Activated CD8-positive, alpha-beta memory T cell treated with anti-CD3 and anti-CD28 coated beads, Interleukin-2, amount 50 U/mL, for 24 hours (primary cell): Measurements from ENCODE around the gene DTX2.
"Not testable (repeated sequence)": the region's sequence is repeated elsewhere in the genome, so short reads cannot be mapped to it uniquely, and the experiment has no call there.

ENCODE experiments used
- DNase-seq: peaks from one replicate; pipeline ENCODE4 v3.0.0-alpha.2; 2020; ENCODE audit errors: extremely low read depth

DTX2 gene

DNA sequence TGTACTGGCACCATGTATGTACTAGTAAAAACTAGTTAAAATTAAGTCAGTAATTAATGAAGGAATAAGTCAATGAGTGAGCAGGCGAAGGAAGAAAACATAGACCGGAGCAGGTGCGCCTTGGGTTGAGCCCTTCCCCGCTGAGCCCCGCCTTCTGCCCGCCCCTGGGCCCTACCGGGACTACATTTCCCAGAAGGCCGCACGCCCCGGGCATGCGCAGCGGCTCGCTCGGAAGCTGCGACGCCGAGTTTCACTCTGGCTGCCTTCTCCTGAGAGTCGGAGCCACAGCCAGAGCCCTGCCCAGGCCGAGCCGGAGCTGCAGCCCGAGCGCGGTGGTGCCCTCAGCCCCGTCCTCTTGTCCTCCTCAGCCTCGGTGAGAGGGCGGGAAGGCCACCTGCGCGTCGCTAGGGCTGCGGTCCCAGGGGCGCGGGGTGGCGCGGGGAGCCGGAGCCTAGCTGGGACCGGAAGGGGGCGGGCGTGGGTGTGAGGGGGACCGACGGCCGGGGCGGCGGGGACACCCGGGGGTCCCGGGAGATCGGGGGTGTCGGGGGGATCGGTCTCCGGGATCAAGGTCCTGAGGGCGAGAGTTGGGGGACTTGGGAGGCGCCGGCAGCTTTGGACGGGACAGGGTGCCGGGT is at the start of gene DTX2:
Gene DTX2 (plus strand): TSS at position 246 of the 638 bp plus-strand sequence. CDS start 18,801 bp downstream, outside the sequence.
- DNase-seq, result not testable (repeated sequence)

DNA sequence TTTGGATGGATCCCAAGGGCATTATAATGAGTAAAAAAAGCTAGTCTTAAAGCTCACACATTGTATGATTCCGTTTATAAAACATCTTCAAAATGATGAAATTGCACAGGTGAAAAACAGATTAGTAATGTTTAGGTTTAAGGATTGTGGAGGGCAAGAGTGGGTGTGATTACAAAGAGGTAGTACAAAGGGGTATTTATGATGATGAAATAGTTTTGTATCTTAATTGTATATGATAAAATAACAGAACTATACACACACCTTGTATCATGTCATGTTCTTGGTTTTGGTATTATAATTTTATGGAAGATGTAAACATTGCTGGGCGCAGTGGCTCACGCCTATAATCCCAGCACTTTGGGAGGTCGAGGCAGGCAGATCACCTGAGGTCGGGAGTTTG is 49.3 kb upstream of the DTX2 start:
- no peak for DNase-seq

DNA sequence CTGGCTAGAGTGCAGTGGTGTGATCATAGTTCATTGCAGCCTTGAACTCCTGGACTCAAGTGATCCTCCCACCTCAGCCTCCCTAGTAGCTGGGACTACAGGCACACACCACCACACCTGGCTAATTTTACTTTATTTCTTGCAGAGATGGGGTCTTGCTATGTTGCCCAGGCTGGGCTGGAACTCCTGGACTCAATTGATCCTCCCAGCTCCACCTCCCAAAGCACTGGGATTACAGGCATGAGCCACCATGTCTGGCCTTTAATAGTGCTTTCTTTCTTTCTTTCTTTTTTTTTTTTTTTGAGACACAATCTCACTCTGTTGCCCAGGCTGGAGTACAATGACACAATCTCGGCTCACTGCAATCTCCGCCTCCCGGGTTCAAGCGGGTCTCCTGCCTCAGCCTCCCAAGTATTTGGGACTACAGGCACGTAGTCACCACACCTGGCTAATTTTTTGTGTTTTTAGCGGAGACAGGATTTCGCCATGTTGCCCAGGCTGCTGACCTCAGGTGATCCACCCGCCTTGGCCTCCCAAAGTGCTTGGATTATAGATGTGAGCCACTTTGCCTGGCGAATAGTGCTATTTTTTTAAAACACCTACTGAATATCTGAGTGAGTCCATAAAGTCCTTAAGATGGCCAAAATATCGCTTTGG is 43.7 kb upstream of the DTX2 start:
- not testable (repeated sequence) for DNase-seq

DNA sequence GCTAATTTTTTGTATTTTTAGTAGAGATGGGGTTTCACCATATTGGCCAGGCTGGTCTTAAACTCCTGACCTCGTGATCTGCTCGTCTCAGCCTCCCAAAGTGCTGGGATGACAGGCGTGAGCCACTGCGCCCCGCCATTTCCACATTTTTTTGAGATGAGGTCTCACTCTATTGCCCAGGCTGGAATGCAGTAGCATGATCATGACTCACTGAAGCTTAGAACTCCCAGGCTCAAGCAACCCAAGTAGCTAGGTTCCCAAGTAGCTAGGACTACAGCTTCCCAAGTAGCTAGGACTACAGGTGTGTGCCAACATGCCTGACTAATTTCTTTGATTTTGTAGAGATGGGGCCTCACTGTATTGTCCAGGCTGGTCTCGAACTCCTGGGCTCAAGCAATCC is 40.4 kb upstream of the DTX2 start:
- DNase-seq, result not testable (repeated sequence)

DNA sequence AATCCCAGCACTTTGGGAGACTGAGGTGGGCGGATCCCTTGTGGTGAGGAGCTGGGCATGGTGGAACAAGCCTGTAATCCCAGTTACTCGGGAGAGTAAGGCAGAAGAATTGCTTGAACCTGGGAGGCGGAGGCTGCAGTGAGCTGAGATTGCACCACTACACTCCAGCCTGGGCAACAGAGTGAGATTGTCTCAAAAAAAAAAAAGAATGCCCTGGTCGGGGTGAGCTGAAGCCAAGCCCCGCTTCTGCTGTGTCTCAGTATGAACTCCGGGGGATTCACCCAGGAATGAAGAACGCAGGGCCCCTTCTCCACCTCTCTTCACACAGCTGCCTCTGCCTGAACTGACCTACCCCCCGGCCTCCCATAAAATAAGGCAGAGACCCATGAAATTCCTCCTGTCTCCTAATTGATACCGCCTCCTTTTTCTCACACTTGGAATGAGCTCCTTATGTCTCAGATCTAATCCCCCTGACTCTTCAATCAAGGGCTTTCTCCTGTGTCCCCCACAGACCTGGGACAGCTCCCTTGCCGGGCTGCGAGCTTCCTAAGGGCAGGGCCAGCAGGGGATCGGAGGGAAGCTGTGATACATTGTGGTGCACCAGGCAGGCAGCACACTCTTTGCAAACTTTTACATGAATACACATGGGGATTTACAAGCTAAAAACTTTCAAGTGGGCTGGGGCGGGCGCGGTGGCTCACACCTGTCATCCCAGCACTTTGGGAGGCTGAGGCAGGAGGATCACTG is 37.7 kb upstream of the DTX2 start:
- DNase-seq, result no peak

DNA sequence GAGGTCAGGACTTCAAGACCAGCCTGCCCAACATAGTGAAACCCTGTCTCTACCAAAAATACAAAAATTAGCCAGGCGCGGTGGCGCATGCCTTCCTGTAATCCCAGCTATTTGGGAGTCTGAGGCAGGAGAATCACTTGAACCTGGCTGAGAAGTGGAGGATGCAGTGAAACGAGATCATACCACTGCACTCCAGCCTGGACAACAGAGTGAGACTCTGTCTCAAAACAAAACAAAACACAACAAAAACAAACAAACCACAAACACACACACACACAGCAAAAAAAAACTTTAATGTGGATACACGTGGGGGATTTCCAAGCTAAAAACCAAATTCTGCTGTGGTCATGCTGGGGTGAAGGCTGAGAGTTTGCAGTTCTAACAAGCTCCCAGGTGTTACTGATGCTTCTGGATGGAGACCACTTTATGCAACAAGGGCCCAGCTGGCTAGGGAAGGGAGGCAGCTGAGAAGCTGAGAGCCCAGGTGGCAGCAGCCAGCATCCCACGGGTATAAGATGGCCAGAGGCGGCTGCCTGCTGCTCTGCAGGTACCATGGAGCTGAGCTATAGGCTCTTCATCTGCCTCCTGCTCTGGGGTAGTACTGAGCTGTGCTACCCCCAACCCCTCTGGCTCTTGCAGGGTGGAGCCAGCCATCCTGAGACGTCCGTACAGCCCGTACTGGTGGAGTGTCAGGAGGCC is 36.9 kb upstream of the DTX2 start, which contains the start of gene ZP3:
Gene ZP3 (plus strand): TSS at position 538 of the 699 bp plus-strand sequence. CDS start 15 bp downstream, at position 553.
- no peak for DNase-seq

DNA sequence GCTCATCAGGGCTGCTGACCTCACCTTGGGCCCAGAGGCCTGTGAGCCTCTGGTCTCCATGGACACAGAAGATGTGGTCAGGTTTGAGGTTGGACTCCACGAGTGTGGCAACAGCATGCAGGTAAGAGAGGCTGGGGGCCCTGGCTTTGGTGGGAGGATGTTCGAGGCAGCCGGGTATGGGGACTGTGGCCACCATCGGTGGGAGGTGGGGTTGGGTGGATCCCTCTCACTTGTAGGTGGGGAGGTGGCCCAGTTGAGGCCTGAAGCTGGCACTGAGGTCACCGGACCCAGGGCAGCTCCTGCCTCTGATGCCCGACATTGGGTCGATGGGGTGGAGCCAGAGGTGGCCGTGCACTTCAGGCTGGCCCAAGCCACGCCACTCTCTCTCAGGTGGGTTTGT is 36.4 kb upstream of the DTX2 start:
- no peak for DNase-seq

DNA sequence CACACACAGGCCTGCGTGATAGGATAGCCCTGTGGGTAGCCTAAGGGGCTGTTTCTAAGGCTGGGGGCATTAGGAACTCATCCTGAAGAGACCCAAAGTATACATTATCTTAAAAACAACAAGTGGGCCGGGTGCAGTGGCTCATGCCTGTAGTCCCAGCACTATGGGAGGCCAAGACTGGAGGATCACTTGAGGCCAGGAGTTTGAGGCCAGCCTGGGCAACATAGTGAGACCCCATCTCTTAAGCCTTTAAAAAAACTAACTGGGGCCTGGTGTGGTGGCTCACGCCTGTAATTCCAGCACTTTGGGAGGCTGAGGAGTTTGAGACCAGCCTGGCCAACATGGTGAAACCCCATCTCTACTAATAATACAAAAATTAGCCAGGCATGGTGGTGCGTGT is 36.0 kb upstream of the DTX2 start:
- DNase-seq, result not testable (repeated sequence)

DNA sequence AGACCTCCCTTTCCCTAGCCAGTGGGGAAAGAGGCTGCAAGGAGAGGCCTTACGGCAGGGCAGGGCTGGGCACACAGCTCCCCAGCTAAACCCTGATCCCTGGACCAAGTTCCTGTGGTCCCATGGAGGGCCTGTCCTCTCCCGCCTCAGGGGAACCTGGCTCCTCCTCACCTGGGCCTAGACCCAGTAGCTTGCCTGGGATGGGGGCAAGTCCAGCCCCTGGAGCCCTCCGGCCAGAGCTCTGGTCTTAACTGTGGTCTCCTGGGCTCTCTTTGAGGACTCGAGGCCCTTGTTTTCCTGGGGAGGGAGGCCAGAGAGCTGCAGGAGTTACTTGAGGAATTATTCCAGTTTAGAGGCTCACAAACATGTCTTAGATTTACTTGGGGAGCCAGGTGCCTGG is 35.3 kb upstream of the DTX2 start:
- DNase-seq, result no peak

DNA sequence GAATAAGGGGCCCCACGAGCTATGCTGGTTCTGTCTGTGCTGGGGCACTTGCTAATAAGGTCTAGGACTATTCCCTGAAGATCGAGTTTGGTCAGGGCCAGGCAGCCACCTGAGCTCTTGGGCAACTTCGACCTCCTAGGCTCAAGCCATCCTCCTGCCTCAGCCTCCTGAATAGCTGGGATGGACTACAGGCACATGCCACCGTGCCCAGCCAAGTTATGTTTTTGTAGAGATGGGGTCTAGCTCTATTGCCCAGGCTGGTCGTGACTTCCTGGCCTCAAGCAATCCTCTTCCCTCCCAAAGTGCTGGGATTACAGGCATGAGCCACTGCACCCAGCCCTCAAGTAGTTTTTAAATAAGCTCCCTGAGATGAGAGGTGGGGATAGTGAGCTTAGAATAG is 33.9 kb upstream of the DTX2 start:
- DNase-seq, result no peak

DNA sequence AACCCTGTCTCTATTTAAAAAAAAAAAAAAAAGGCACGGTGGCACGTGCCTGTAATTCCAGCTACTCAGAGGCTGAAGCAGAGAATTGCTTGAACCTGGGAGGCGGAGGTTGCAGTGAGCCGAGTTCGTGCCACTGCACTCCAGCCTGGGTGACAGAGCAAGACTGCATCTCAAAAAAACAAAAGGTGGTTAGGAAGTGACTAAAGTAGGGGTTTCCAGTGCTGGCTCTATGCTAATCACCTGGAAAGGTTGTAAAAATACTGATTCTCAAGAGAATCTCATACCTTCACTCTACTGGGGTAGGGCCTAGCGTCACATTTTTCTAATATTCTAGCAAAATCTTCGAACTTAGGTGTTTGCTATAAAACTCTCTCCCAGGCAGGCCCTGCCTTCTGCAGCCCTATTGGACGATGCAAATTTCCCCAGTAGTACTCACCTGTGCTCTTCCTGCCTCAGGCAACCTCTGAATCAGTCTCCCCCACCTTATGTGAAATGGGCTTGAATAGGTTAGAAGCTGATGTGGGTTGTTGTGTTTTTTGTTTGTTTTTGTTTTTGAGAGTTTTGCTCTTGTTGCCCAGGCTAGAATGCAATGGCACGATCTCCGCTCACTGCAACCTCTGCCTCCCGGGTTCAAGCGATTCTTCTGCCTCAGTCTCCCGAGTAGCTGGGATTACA is 33.2 kb upstream of the DTX2 start:
- no peak for DNase-seq

DNA sequence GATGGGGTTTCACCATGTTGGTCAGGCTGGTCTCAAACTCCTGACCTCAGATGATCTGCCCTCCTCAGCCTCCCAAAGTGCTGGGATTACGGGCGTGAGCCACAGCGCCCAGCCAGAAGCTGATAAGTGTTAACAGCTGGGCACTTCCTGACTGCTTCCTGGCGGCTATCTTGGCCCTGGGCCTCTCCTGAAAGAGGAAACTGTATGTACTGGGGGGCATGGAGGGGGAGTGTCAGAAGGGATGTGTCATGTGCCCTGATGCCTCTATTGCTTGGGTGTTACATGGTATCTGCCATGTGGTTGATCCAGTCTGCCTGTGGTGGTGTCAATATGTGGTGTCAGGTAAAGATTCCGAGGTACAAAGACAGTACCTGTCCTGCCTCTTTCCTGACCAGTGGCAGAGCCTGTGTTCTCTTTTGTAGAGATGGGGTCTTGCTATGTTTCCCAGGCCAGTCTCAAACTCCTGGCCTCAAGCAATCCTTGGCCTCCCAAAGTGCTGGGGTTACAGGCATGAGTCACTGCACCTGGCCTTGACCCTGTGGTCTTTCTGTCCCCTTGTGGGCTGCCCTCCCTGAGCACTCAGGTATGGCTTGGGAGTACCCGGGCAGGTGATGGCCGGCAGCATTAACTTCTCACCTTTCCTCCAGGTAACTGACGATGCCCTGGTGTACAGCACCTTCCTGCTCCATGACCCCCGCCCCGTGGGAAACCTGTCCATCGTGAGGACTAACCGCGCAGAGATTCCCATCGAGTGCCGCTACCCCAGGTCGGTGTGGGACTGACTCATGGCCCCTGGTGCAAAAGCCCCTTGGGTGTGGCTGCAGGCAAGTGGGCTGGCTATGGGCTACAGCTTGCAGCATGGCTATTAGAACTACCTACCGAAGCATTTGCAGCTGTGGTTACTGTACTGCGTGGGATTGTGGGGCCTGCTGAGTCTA is 32.4 kb upstream of the DTX2 start:
- no peak for DNase-seq

DNA sequence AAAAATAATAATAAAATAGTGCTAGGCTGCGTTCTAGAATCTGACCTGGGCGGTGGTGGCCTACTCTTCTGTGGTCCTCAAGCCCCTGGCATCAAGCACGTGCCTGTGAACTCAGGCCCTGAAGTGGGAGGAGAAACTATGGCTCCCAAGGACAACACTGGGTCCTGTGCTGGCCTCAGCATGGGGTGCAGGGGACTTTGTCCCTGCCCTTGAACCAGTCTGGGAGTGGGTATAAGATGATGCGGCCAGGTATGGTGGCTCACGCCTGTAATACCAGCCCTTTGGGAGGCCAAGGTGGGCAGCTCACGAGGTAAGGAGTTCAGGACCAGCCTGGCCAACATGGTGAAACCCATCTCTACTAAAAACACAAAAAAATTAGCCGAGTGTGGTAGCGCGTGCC is 31.3 kb upstream of the DTX2 start:
- DNase-seq, result no peak

DNA sequence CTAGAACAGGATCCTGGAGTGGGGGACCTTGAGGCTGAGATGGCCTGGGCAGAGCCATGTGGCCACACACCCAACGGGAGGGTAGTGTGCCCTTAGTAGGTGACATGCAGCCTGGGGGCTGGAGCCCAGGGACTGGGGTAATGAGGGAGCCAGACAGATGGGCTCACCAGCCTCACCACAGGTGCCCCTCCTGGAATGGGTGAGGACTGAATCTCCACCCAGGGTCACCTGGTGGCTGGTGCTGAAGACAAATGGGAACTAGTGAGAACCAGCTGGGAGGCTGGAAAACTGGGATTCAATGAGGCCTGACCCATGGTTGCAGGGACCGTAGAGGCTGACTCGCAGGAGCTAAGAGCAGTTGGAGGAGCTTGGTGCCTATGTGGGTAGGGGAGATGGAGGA is 30.7 kb upstream of the DTX2 start:
- DNase-seq, result no peak

DNA sequence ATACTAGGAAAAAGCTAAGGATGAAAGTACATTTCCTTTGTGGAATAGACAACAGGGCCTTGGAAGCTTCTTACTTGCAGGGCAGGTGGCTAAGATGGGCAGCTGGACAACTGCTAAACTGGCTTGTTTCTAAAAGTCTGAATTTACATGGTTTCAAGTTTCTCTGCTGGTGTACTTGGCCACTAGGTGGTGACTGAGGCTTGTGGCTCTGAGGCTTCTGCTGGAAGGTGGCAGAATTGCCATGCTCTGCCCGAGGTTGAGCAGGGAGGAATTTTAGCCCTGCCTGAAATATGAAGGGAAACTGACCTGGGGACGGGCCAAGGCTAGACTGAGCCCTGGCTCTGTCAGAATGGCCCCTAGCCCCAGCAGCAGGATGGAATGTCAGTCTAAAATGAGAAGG is 23.6 kb upstream of the DTX2 start:
- peak; percentile 38 for DNase-seq

DNA sequence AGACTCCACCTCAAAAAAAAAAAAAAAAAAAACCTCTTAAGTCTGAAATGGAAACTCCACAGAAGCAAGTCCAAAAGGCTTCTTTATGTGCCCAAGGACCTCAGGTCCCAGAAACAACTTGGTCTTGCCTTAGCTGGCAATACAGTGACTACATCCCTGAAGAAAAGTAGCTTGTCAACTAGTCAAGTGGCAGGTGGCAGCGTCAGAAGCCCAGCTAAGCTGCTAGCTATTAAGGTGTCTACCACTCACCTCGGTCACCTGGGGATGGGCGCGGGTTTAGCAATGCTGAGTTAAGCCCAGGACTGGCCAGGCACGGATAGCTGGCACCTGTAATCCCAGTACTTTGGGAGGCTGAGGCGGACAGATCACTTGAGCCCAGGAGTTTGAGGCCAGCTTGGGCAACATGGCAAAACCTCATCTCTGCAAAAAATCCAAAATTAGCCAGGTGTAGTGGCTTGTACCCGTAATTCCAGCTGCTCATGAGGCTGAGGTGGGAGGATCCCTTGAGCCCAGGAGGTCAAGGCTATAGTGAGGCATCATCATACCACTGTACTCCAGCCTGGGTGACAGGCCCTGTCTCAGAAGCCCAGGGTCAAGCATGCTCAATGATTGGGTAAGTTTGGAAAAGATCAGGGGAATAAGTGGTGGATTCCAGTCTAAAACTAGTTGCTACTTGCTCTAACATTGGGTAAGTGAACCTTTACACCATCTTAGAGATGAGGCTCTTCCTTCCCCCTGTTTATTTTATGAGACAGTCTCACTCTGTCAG is 22.2 kb upstream of the DTX2 start:
- not testable (repeated sequence) for DNase-seq

DNA sequence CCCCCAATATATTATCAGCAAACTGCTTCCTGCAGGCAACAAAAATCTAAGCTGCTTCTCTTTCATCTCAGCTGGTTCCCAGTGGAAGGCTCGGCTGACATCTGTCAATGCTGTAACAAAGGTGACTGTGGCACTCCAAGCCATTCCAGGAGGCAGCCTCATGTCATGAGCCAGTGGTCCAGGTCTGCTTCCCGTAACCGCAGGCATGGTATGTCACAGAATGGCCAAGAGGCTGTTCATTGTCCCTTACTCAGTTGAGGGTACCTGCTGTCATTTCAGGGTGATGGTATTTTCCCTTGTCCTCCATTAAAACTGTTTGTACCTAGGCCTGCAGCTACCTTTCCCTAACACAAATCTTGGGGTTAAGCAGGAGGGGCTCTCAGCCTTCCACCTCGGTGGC is 21.1 kb upstream of the DTX2 start:
- DNase-seq, result not testable (repeated sequence)

DNA sequence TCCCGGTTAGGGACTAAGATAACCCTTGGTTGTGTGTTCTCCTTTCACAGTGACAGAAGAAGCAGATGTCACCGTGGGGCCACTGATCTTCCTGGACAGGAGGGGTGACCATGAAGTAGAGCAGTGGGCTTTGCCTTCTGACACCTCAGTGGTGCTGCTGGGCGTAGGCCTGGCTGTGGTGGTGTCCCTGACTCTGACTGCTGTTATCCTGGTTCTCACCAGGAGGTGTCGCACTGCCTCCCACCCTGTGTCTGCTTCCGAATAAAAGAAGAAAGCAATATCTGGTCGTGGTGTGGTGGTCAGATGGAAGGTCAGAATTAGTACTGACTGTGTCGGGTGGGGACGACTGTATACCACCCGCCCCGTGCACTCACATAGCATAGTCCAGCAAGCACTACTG is 19.7 kb upstream of the DTX2 start:
- DNase-seq, result not testable (repeated sequence)

DNA sequence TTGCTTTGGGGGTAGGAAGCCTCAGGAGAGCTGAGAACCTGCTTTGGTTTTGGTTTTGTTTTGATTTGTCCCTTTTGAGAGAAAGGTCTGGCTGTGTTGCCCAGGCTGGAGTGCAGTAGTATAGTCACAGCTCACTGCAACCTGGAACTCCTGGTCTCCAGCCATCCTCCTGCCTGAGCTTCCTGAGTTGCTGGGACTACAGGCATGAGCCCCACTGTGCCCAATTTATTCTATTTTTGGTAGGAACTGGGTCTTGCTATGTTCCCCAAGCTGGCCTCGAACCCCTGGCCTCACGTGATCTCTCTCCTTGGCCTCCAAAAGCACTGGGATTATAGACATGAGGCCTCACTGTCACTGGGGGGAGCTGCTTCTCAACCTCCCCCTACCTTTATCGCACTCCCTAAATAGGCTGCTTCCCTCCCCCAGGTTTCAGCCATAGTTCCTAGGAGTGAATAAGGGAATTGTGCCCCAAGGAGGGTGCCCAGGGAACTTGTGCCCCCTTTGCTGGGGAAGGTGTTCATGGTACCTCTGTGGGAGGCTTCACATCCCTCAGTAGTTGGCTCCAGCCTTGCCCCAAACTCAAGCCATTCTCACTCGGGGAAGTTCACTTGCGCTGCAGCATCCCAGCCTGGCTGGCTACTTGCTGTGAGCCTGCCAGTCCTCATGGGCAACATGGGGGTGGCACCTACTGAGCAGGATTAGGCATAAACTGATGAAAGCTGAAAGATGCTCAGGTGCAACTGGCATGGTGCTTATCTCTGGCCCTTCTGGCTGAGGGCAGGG is 18.7 kb upstream of the DTX2 start:
- not testable (repeated sequence) for DNase-seq
